ENCODE results near the gene HNRNPAB.

GRCh38 chr5:178207183-178207916, 3.0 kb downstream of the HNRNPAB start:
- no peak for TF ChIP-seq CTCF (IDR thresholded peaks at IDR 0.05 in 4 of 5, conservative IDR thresholded peaks at IDR 0.05 in 1 of 5)
- no peak for TF ChIP-seq POLR2A (IDR thresholded peaks at IDR 0.05)
